ENCODE data around the gene SIDT1.

SIDT1 gene

GRCh38 chr3:113668015-113668414 lies 135.7 kb downstream of the SIDT1 start:
- TF ChIP-seq NFRKB (IDR thresholded peaks at IDR 0.05) (no peak), HDGF (IDR thresholded peaks at IDR 0.05; ENCODE audit: borderline replicate concordance) (no peak)
- DNase-seq (ENCODE audit: extremely low spot score): no peak
- ChIA-PET POLR2A (no interaction called here), CTCF (interaction anchor here (0.6 to 0.7 kb wide), 2 partner anchors 68 to 1089 kb away, joined by 3 to 4 read pairs; no protein-coding TSS in a partner anchor)

GRCh38 chr3:113673593-113673992 lies 141.2 kb downstream of the SIDT1 start:
- no peak for DNase-seq (ENCODE audit: extremely low spot score)
- ChIA-PET CTCF (interaction anchor here (0.6 kb wide), 1 partner anchor 63 kb away, joined by 3 read pairs; no protein-coding TSS in a partner anchor), POLR2A (interaction anchor here (0.7 kb wide), 1 partner anchor 22 kb away, joined by 3 read pairs; the partner anchor contains the start of gene USF3)
- no peak for TF ChIP-seq L3MBTL2 (conservative IDR thresholded peaks at IDR 0.05)
- TF ChIP-seq HDGF (IDR thresholded peaks at IDR 0.05; ENCODE audit: borderline replicate concordance): no peak
- TF ChIP-seq CTBP1 (IDR thresholded peaks at IDR 0.05; ENCODE audit: borderline replicate concordance): no peak

- DNase-seq (ENCODE audit: extremely low spot score): no peak
- no peak for TF ChIP-seq FOXM1 (IDR thresholded peaks at IDR 0.05; ENCODE audit: borderline replicate concordance)
- TF ChIP-seq LEF1 (IDR thresholded peaks at IDR 0.05; ENCODE audit: borderline replicate concordance): no peak
- TF ChIP-seq TARDBP (IDR thresholded peaks at IDR 0.05): no peak
- no peak for TF ChIP-seq CTBP1 (IDR thresholded peaks at IDR 0.05; ENCODE audit: borderline replicate concordance)
- no peak for TF ChIP-seq FOXK2 (IDR thresholded peaks at IDR 0.05)
These were observed 143.9 kb downstream of the SIDT1 start for GRCh38 chr3:113676261-113676660.

GRCh38 chr3:113677737-113678136 lies 145.4 kb downstream of the SIDT1 start:
- no peak for DNase-seq (ENCODE audit: extremely low spot score)
- TF ChIP-seq ARNT (IDR thresholded peaks at IDR 0.05): no peak
- TF ChIP-seq TARDBP (IDR thresholded peaks at IDR 0.05): no peak
- no peak for TF ChIP-seq CTBP1 (IDR thresholded peaks at IDR 0.05; ENCODE audit: borderline replicate concordance)
- no peak for TF ChIP-seq SUZ12 (IDR thresholded peaks at IDR 0.05)
- no peak for TF ChIP-seq FOXA1 (IDR thresholded peaks at IDR 0.05)
- no peak for TF ChIP-seq ZNF384 (IDR thresholded peaks at IDR 0.05)
- TF ChIP-seq FOXM1 (IDR thresholded peaks at IDR 0.05; ENCODE audit: borderline replicate concordance): no peak
- TF ChIP-seq L3MBTL2 (conservative IDR thresholded peaks at IDR 0.05): no peak
- no peak for TF ChIP-seq HDGF (IDR thresholded peaks at IDR 0.05; ENCODE audit: borderline replicate concordance)
- no peak for TF ChIP-seq LEF1 (IDR thresholded peaks at IDR 0.05; ENCODE audit: borderline replicate concordance)
- no peak for TF ChIP-seq SP1 (IDR thresholded peaks at IDR 0.05)
- TF ChIP-seq FOXK2 (IDR thresholded peaks at IDR 0.05): no peak
- no peak for TF ChIP-seq ELF4 (IDR thresholded peaks at IDR 0.05)
- POLR2A ChIA-PET: no interaction called here
- CTCF ChIA-PET: no interaction called here

More at GRCh38 chr3:113676261-113676660, 143.9 kb downstream of the SIDT1 start:
- POLR2A ChIA-PET: no interaction called here
- CTCF ChIA-PET: no interaction called here

GRCh38 chr3:113678773-113679172 lies 146.4 kb downstream of the SIDT1 start:
- TF ChIP-seq ARNT (IDR thresholded peaks at IDR 0.05) (no peak), HDGF (IDR thresholded peaks at IDR 0.05; ENCODE audit: borderline replicate concordance) (no peak), ZNF384 (IDR thresholded peaks at IDR 0.05) (no peak), SP1 (IDR thresholded peaks at IDR 0.05) (no peak), FOXK2 (IDR thresholded peaks at IDR 0.05) (no peak)
- ChIA-PET CTCF (no interaction called here), POLR2A (no interaction called here)
- DNase-seq (ENCODE audit: extremely low spot score): no peak
